Measurements from ENCODE around the gene SCAANT1.

Gene SCAANT1

GRCh38 chr3:63911873-63912767 is at the start of gene SCAANT1:
Gene SCAANT1 (minus strand): TSS chr3:63912383.
- DNase-seq (ENCODE audit: low spot score) = peak; percentile 81

DNA sequence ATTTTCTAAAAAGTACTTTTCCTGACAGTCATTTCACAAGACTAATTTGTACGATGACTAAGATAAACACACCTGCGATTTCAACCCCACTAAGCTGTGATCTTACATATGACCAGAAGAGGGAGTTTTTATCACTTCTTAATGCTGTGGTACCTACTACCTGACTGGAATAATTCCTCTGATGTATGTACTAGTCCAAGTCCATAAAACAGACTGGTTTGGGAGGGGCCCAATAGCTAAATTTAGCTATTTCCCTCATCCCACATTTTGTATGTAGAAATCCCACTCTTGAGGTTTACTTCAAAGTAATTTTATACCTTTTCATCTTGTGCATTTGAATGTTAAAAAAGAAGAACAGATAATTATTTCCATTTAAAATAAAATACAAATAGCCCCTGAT is 49.7 kb upstream of the SCAANT1 start:
- peak; percentile 41 for DNase-seq (ENCODE audit: low spot score)

GRCh38 chr3:63960048-63960711 is 48.0 kb upstream of the SCAANT1 start:
- no peak for DNase-seq (ENCODE audit: low spot score)

GRCh38 chr3:63959146-63959545 is 47.0 kb upstream of the SCAANT1 start:
- DNase-seq (ENCODE audit: low spot score) = no peak

GRCh38 chr3:63955830-63956545 is 43.8 kb upstream of the SCAANT1 start:
- DNase-seq (ENCODE audit: low spot score) = no peak

DNA sequence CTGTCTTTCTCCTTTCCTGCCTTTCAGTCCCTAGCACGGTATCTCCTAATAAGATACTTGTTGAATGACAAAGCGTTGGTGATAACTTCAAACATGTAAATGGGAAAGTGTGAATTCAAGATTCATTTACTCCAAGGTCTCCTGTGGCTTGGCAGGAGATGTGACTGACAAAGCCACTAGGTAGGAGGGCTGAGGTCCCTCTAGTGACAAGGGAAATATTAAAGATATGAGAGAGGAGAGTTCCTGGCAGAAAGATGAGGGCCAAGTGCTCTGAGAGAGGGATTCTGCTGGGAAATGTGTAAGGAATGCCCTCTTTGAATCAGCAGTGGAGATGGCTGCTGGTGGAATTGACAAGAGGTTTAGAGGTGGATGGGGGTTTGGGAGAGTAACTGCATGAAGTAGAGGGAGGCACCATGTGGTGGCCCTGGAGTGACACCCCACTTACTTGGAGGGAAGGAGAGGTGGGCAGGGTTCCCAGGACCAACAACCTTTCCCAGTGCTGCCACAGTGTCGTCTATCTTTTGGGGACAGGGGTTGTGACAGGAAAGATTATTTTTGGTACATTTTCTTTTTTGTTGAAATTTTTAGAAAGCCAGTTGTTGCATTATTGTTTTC is 43.0 kb upstream of the SCAANT1 start:
- DNase-seq (ENCODE audit: low spot score) = no peak

- no peak for DNase-seq (ENCODE audit: low spot score)
Measured at GRCh38 chr3:63954182-63954581, 42.0 kb upstream of the SCAANT1 start.

DNA sequence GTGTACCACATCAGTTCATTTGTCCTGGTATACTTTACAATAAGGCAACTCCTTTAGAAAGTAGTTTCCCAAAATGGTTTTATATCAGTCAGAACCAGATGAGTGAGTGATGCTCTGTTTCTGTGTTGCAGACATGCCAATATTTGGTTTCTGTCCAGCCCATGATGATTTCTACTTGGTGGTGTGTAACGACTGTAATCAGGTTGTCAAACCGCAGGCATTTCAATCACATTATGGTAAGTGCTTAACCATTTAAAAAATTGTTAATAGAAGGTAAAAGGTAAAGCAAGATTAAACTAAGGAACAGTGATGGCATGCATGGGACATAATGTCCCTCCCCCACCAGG is 40.0 kb upstream of the SCAANT1 start:
- no peak for DNase-seq (ENCODE audit: low spot score)

- no peak for DNase-seq (ENCODE audit: low spot score)
Measured at GRCh38 chr3:63951492-63952247, 39.5 kb upstream of the SCAANT1 start.

DNA sequence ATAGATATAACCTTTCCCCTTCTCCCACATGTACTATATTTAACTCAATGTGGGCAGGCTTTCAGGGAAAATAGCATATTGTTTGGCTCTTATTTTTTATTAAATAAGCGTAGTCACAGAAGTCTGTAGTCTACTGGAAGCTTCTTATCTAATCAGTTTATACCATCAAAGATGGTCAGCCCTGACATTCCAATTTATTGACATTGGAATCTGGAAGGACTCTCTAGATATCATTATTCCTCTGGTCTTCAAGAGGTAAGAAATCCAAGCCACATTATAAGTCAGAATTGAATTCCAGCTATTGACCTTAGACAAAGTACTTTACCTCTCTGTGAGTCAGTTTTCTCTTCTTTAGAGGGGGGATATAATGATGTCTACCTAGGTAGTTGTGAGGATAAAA is 38.5 kb upstream of the SCAANT1 start:
- no peak for DNase-seq (ENCODE audit: low spot score)

GRCh38 chr3:63949005-63949404 is 36.8 kb upstream of the SCAANT1 start:
- no peak for DNase-seq (ENCODE audit: low spot score)

DNA sequence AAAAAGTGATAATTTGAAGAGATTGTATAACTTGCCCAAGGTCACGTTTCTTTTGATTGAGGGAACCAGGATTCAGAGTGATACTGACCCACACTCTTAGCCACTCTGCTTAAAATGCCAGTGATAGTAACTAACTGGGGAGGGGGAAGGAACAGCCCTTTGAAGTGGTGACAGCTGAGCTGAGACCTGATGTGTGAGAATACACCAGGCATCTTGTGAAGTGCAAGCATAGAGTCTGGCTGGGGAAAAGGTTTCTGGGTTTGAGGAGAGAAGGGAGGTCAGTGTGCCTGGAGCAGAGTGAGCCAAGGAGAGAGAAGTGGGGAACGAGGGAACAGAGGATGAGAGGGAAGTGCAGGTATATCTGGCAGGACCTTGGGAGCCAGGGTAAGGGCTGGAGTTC is 35.4 kb upstream of the SCAANT1 start:
- no peak for DNase-seq (ENCODE audit: low spot score)

DNA sequence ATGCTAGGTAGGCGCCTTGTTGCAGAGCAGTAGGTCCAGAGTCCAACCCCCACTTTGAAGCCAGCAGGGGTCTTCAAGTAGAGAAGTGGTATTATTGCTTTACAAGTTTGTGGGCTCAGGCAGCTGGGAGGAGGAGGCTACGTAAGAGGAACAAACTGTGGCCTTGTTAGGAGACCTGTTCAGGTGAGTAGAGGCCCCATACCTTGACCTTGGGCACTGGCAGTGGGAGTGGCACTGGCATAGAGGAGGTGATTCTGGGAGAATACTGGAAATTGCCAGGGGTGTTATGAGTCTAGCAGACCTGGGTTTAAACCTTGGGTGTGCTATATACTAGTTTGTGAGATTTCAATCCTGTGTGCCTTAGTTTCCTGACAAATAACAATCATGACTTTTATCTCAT is 34.6 kb upstream of the SCAANT1 start:
- no peak for DNase-seq (ENCODE audit: low spot score)

- no peak for DNase-seq (ENCODE audit: low spot score)
Measured at GRCh38 chr3:63945558-63946096, 33.4 kb upstream of the SCAANT1 start.

DNA sequence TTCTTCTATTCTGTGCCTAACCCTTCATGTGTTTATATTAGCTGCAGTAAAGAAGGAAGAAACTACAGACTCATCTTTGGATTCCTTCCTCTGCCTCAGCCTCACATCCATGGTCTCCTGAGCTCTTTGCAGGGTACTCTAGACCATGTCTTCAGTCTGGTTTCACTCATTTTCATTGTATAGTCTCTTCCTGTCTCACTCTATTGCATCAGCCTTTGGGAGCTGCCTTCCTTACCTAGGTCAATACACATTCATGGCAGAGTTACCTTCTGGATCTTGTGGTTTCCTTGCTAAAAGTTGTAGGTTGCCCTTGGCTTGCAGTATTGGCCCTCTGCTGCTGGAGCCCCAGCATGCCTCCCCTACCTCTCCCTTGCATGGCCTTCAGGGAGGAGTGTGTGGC is 31.5 kb upstream of the SCAANT1 start:
- DNase-seq (ENCODE audit: low spot score) = no peak

DNA sequence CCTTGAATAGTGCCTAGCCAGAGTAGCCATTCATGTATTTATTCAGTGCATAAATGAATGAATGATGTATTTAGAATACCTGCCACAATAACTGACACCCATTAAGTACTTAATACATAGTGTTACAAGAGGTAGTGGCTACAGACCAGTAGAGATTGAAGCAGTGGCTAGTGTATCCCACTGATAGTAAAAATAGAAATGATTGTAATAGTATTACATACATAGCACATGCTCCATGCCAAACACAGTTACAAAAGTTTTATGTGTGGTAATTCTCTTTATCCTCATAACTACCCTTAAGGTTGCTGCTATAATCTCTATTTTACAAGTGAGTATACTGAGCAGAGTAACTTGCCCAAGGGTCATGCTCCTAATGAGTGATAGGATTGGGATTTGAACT is 30.3 kb upstream of the SCAANT1 start:
- no peak for DNase-seq (ENCODE audit: low spot score)

DNA sequence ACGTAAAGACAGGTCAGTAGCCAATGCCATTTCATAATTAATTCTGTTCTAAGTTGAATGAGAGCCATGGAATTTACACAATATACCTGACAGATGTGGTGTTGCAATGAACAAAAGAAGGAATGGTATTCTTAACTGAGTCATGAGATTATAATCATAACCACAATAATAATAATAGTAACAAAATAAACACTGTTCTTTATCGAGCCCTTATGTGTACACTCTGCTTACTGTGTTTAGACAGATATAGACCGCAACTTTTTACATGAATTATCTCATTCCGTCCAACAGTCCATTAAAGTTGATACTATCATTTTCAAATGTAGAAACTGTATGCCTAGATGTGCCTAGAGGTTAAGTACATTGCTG is 28.2 kb upstream of the SCAANT1 start:
- DNase-seq (ENCODE audit: low spot score) = no peak

DNA sequence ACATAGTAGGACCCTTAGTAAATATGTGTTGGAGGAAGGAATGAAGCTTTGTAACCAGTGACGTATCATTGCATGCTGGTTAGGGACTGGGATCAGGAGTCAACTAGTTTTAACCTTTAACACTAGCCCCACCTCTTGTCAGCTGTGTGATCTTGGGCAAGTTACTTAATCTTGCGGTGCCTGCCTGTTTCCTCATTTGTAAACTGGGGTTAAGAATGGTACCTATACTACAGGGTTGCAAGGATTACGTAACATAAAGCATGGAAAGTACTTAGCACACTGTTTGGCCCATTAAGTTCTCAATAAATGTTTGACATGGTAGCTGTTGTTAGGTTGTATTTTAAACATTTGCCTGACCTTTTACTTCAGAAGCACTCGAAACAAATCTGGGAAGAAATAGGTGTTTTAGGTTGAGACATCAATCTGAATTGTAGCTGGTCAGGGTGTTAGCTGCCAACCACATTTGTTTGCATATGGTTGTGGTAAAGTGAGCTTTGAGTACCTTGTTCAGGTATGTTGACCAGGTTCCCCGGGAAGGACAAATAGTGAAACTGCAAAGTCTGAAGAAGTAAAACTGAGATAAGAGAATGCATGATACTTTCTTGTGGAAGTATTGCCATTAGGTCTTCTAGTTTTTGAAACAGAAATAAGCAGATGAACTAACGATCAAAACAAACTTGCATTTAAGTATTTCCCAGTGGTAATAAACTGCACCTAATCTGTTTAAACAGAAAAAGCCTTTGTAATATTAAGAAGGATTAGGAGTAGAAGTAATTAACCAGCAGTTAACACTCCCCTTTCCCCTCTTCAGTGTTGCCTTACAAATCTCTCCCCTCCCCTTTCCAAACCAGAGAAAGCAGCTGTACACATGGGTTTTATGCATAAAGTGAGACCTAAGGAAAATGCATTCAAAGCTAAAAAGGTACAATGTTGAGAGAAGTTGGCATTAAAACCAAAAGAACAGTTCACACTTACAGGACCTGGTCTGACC is 25.8 kb upstream of the SCAANT1 start:
- DNase-seq (ENCODE audit: low spot score) = no peak

DNA sequence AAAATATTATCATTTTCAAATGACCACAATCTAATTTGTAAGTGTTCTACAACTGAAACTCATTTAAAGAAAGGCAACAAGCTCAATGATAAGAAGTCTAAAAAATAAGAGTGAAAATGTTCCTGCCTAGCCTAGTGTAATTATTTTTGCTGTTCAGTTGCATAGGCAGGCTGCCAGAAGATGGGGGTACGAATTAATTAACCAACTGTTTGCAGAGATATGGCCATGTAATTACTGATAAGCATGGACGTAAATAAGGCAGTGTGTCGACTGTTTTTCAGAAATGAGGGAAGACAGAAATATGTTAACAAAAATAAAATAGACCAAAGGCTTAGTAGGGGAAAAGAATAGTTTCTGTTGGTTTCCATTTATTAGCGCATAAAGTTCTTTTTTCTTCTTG is 24.7 kb upstream of the SCAANT1 start:
- DNase-seq (ENCODE audit: low spot score) = no peak
